Keratinocyte (primary cell): ENCODE results near the gene SPTBN1.
A peak's percentile ranks its signal among the peaks of the same experiment; 100 is the strongest.

Experiments used
- EZH2 ChIP-seq: IDR thresholded peaks from one replicate; pipeline ENCODE4 v1.6.1; 2012; ENCODE audit warnings: inconsistent platforms, mild to moderate bottlenecking, low read length, moderate library complexity
- TF ChIP-seq, protein P1 (sequence below), 3 experiments: IDR thresholded peaks in 1 of 3; conservative IDR thresholded peaks in 1 of 3; optimal IDR thresholded peaks in 1 of 3; 2 replicates in 2 of 3; 3 replicates in 1 of 3; pipeline versions ENCODE3 to v1.5.1; 2011; ENCODE audit warnings: low read length in 3 of 3, mild to moderate bottlenecking in 3 of 3, moderate library complexity in 2 of 3, control low read depth in 1 of 3, inconsistent platforms in 1 of 3; ENCODE audit not compliant: insufficient read depth in 2 of 3; ENCODE audit errors: extremely low read depth in 1 of 3

DNA sequence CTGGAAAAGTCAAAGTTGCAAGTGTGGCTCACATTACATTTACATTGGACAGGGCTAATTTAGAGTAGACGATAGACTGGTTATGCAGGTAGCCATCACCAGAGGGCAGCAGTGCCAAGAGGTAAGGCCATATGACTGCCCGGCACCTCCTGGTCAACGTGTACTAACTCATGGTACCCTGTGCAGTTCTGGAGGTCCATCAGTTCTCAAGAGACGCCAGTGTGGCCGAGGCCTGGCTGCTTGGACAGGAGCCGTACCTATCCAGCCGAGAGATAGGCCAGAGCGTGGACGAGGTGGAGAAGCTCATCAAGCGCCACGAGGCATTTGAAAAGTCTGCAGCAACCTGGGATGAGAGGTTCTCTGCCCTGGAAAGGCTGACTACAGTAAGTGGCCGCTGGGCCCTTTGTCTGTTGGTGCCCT lies 201.5 kb downstream of the SPTBN1 start:
- TF ChIP-seq, protein P1, sequence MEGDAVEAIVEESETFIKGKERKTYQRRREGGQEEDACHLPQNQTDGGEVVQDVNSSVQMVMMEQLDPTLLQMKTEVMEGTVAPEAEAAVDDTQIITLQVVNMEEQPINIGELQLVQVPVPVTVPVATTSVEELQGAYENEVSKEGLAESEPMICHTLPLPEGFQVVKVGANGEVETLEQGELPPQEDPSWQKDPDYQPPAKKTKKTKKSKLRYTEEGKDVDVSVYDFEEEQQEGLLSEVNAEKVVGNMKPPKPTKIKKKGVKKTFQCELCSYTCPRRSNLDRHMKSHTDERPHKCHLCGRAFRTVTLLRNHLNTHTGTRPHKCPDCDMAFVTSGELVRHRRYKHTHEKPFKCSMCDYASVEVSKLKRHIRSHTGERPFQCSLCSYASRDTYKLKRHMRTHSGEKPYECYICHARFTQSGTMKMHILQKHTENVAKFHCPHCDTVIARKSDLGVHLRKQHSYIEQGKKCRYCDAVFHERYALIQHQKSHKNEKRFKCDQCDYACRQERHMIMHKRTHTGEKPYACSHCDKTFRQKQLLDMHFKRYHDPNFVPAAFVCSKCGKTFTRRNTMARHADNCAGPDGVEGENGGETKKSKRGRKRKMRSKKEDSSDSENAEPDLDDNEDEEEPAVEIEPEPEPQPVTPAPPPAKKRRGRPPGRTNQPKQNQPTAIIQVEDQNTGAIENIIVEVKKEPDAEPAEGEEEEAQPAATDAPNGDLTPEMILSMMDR (optimal IDR thresholded peaks at IDR 0.05 in 1 of 3, IDR thresholded peaks at IDR 0.05 in 1 of 3, conservative IDR thresholded peaks at IDR 0.05 in 1 of 3; ENCODE audit: extremely low read depth in 1 of 3, insufficient read depth in 2 of 3, low read length in 3 of 3): peak; percentile 62 to 86 (median 65)
- no peak for TF ChIP-seq EZH2
